Measurements from ENCODE around the gene SH3BP5. TPM values are rescaled to one million over a fixed set of nuclear protein-coding genes. Genes with fewer than 3 reads are reported as not detected.

SH3BP5 gene
- total RNA-seq, 4 donors from 2014 or later = 99.0 to 113 (median 105) TPM

GRCh38 chr3:15331072-15331605 lies 1.2 kb downstream of the SH3BP5 start:
- H3K27me3 ChIP-seq = no peaks in the 10 kb centered on the region
- no peaks in the 10 kb centered on the region for H3K9me3 ChIP-seq
- H3K36me3 ChIP-seq = peaks cover 0 to 7% (median 0%) of the 10 kb centered on the region in 3 donors
- TF ChIP-seq POLR2A (IDR thresholded peaks at IDR 0.05) = no peak
- TF ChIP-seq CTCF (IDR thresholded peaks at IDR 0.05) = peak in 1 of 5 experiments; percentile 19
- TF ChIP-seq EP300 (IDR thresholded peaks at IDR 0.05) = peak in 1 of 2 donors; percentile 34
- H3K4me1 ChIP-seq = peaks cover 0 to 61% (median 48%) of the 10 kb centered on the region in 4 donors
- DNase-seq (ENCODE audit: low spot score in 2 of 2) = no peak
- WGBS, 2 donors = 13 to 14% methylated on average over 6 of the region's 6 CpGs
- peak overlapping the region; percentile 87 to 94 (median 92) for H3K4me3 ChIP-seq
- H3K27ac ChIP-seq = peak overlapping the region; percentile 94 to 98 (median 96)

GRCh38 chr3:15330031-15330596 lies 2.3 kb downstream of the SH3BP5 start:
- no peaks in the 10 kb centered on the region for H3K9me3 ChIP-seq
- 20 to 28% methylated on average over 10 of the region's 10 CpGs for WGBS, 2 donors
- H3K4me3 ChIP-seq = peak overlapping the region; percentile 87 to 94 (median 92)
- TF ChIP-seq POLR2A (IDR thresholded peaks at IDR 0.05) (peak in 1 of 2 donors; percentile 37), EP300 (IDR thresholded peaks at IDR 0.05) (peak; percentile 24 to 93), CTCF (IDR thresholded peaks at IDR 0.05) (no peak)
- peaks cover under 1 to 71% (median 58%) of the 10 kb centered on the region in 4 donors for H3K4me1 ChIP-seq
- no peaks in the 10 kb centered on the region for H3K27me3 ChIP-seq
- peak; percentile 62 to 90 for DNase-seq (ENCODE audit: low spot score in 2 of 2)
- peaks cover 0 to 7% (median 0%) of the 10 kb centered on the region in 3 donors for H3K36me3 ChIP-seq
- H3K27ac ChIP-seq = peak overlapping the region; percentile 94 to 98 (median 96)

- Histone ChIP-seq H3K9me3 (no peaks in the 10 kb centered on the region), H3K4me3 (peak overlapping the region in 2 of 4 donors; percentile 3 to 87), H3K27ac (peak overlapping the region; percentile 94 to 98 (median 96)), H3K36me3 (peaks cover 0 to 7% (median 0%) of the 10 kb centered on the region in 3 donors), H3K4me1 (peaks cover 3 to 79% (median 65%) of the 10 kb centered on the region in 4 donors), H3K27me3 (no peaks in the 10 kb centered on the region)
- 36 to 48% methylated on average over 11 of the region's 11 CpGs for WGBS, 2 donors
- no peak for DNase-seq (ENCODE audit: low spot score in 2 of 2)
- TF ChIP-seq CTCF (IDR thresholded peaks at IDR 0.05) (no peak), POLR2A (IDR thresholded peaks at IDR 0.05) (peak in 1 of 2 donors; percentile 28), EP300 (IDR thresholded peaks at IDR 0.05) (peak in 1 of 2 donors; percentile 53)
Observed at GRCh38 chr3:15329046-15330005, 3.1 kb downstream of the SH3BP5 start.

GRCh38 chr3:15327941-15328340 lies 4.4 kb downstream of the SH3BP5 start:
- H3K27me3 ChIP-seq = no peaks in the 10 kb centered on the region
- H3K9me3 ChIP-seq = no peaks in the 10 kb centered on the region
- TF ChIP-seq CTCF (IDR thresholded peaks at IDR 0.05) (no peak), EP300 (IDR thresholded peaks at IDR 0.05) (peak in 1 of 2 donors; percentile 63), POLR2A (IDR thresholded peaks at IDR 0.05) (no peak)
- no peak overlapping the region for H3K4me3 ChIP-seq
- H3K4me1 ChIP-seq = peaks cover 3 to 86% (median 72%) of the 10 kb centered on the region in 4 donors
- no peak for DNase-seq (ENCODE audit: low spot score in 2 of 2)
- 15 to 21% methylated on average over 7 of the region's 7 CpGs for WGBS, 2 donors
- H3K27ac ChIP-seq = peak overlapping the region; percentile 94 to 98 (median 96)
- H3K36me3 ChIP-seq = peaks cover 0 to 7% (median 0%) of the 10 kb centered on the region in 3 donors

Data from tibial nerve (tissue), 4 donors.